ENCODE results near the gene NELFCD. TPM values are rescaled to one million over a fixed set of nuclear protein-coding genes. Genes with fewer than 3 reads are reported as not detected.

The NELFCD gene
- total and polyA plus RNA-seq, 2 experiments from 2014 or later = 36.3 to 57.4 TPM

DNA sequence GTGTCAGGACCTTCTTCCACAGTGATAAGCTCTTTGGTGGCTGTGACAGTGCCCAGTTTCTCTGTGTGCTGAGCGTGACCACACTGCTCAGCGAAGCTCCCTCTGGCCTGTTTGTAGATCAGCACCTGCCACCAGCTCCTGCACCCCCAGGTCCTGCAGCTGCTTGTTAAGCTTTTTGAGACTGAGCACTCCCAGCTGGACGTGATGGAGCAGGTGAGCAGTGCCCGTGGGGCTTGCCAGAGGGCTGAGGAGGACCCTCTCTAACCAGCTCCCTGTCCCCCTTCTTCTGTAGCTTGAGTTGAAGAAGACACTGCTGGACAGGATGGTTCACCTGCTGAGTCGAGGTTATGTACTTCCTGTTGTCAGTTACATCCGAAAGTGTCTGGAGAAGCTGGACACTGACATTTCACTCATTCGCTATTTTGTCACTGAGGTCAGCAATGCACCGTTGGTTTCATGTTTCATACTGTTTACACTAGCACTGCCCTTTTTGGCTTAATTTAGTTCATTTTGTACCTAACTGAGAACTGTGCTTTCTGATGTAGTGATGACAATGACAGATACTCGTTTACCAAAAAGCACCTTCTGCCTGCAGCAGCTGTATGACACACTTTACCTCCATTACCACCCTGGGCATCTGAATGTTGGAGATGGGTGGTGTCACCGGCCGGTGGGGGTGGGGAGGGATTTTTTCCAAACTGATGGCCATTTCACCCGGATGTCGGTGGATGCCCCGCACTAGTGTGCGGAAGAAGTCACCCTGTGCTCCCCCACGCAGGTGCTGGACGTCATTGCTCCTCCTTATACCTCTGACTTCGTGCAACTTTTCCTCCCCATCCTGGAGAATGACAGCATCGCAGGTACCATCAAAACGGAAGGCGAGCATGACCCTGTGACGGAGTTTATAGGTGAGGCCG, 12.5 kb downstream of the NELFCD start:
- Histone ChIP-seq H3F3A (ENCODE audit: insufficient read depth) (peaks cover 40% of the 10 kb centered on the region), H3K4me2 (ENCODE audit: unreplicated experiment) (no peak overlapping the region), H3K9me3 (ENCODE audit: low read depth) (no peaks in the 10 kb centered on the region), H2AFZ (no peak overlapping the region), H3K27ac (no peak overlapping the region), H3K9me2 (ENCODE audit: insufficient read depth) (no peaks in the 10 kb centered on the region), H3K9ac (no peak overlapping the region), H3K4me3 (no peak overlapping the region), H3K27me3 (replicated peaks; ENCODE audit: insufficient read depth) (no peaks in the 10 kb centered on the region), H3K36me3 (ENCODE audit: low read depth) (peaks cover 56% of the 10 kb centered on the region; the same call in 1 of the 2 replicates), H3K79me2 (ENCODE audit: insufficient read depth) (no peaks in the 10 kb centered on the region; the same call in 1 of the 2 replicates), H4K20me1 (ENCODE audit: insufficient read depth) (no peaks in the 10 kb centered on the region), H3K4me1 (ENCODE audit: insufficient read depth) (no peaks in the 10 kb centered on the region)
- WGBS, 2 experiments (ENCODE audit: low coverage in 1 of 2, low lambda C conversion rate in 2 of 2, missing lambda C conversion rate in 2 of 2) = 83 to 88% methylated on average over 23 of the region's 23 CpGs
- TF ChIP-seq EZH2 (IDR thresholded peaks at IDR 0.05; ENCODE audit: insufficient read depth, poor library complexity, severe bottlenecking) = no peak
- no peak for TF ChIP-seq EZH2phosphoT487 (IDR thresholded peaks at IDR 0.05; ENCODE audit: insufficient read depth, low read depth)
- in situ Hi-C loops (cut with MboI) = no loop called here
- DNase-seq = no peak

- in situ Hi-C loops (cut with MboI) = no loop called here
- H3K27ac ChIP-seq = peak overlapping the region; percentile 7; the same call in 1 of the 2 replicates
- H3K4me2 ChIP-seq (ENCODE audit: unreplicated experiment) = no peak overlapping the region
- DNase-seq = no peak
- no peaks in the 10 kb centered on the region for H3K9me3 ChIP-seq (ENCODE audit: low read depth)
- TF ChIP-seq EZH2 (IDR thresholded peaks at IDR 0.05; ENCODE audit: insufficient read depth, poor library complexity, severe bottlenecking) = no peak
- no peak for TF ChIP-seq EZH2phosphoT487 (IDR thresholded peaks at IDR 0.05; ENCODE audit: insufficient read depth, low read depth)
- H3K27me3 ChIP-seq (replicated peaks; ENCODE audit: insufficient read depth) = no peaks in the 10 kb centered on the region
- no peak overlapping the region for H3K9ac ChIP-seq
- no peaks in the 10 kb centered on the region for H4K20me1 ChIP-seq (ENCODE audit: insufficient read depth)
- peaks cover 54% of the 10 kb centered on the region; the same call in 1 of the 2 replicates for H3K36me3 ChIP-seq (ENCODE audit: low read depth)
- no peak overlapping the region for H2AFZ ChIP-seq
- no peaks in the 10 kb centered on the region for H3K4me1 ChIP-seq (ENCODE audit: insufficient read depth)
- H3F3A ChIP-seq (ENCODE audit: insufficient read depth) = peaks cover 40% of the 10 kb centered on the region
- no peak overlapping the region for H3K4me3 ChIP-seq
- 67 to 69% methylated on average over 17 of the region's 17 CpGs for WGBS, 2 experiments (ENCODE audit: low coverage in 1 of 2, low lambda C conversion rate in 2 of 2, missing lambda C conversion rate in 2 of 2)
- no peaks in the 10 kb centered on the region; the same call in 1 of the 2 replicates for H3K79me2 ChIP-seq (ENCODE audit: insufficient read depth)
- no peaks in the 10 kb centered on the region for H3K9me2 ChIP-seq (ENCODE audit: insufficient read depth)
Measured at GRCh38 chr20:58994390-58995159, 13.5 kb downstream of the NELFCD start.

DNA sequence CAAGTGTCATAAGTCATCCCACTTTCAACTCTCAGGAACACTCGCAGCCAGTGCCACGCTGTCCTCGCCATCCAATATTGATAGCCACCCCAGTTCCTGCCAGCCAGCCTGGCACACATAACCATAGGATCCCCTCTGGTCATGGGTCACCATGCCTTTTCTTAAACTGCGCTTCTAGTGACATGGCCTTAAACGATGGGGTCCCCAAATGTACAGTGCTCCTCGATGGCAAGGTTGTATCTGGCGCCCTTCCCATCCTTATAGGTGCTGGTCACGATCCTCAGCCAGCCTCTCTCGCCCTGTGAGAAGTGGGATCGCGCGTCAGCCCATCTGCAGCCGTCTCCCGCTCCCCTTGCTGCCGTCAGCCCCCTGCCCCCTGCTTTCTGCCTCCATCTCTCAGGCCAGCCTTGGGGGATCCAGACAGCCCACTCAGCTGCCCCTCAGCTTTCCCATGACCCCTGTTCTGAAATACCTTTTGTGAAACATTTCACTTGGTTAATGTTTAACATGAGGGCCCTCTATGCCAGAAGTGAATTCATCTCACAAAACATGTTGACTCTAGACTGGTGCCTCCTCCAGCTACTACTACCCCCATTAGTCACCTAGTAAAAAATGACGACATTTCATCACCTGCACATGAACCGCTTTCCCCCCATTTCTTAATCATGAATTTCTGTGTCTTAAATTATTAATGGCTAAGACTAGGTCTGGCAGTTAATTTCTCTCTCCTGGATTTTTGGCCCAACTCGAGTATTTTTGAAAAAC, 14.6 kb downstream of the NELFCD start:
- H3K79me2 ChIP-seq (ENCODE audit: insufficient read depth) = no peaks in the 10 kb centered on the region; the same call in 1 of the 2 replicates
- no peak overlapping the region for H3K27ac ChIP-seq
- H3K4me2 ChIP-seq (ENCODE audit: unreplicated experiment) = no peak overlapping the region
- no peaks in the 10 kb centered on the region for H3K4me1 ChIP-seq (ENCODE audit: insufficient read depth)
- no peak overlapping the region for H2AFZ ChIP-seq
- no peak for DNase-seq
- in situ Hi-C loops (cut with MboI) = no loop called here
- no peak overlapping the region for H3K9ac ChIP-seq
- TF ChIP-seq EZH2 (IDR thresholded peaks at IDR 0.05; ENCODE audit: insufficient read depth, poor library complexity, severe bottlenecking) (no peak), EZH2phosphoT487 (IDR thresholded peaks at IDR 0.05; ENCODE audit: insufficient read depth, low read depth) (no peak)
- H3K36me3 ChIP-seq (ENCODE audit: low read depth) = peaks cover 49% of the 10 kb centered on the region; the same call in 1 of the 2 replicates
- no peaks in the 10 kb centered on the region for H3K9me2 ChIP-seq (ENCODE audit: insufficient read depth)
- no peak overlapping the region for H3K4me3 ChIP-seq
- 85 to 86% methylated on average over 18 of the region's 18 CpGs for WGBS, 2 experiments (ENCODE audit: low coverage in 1 of 2, low lambda C conversion rate in 2 of 2, missing lambda C conversion rate in 2 of 2)
- H3K9me3 ChIP-seq (ENCODE audit: low read depth) = no peaks in the 10 kb centered on the region
- H4K20me1 ChIP-seq (ENCODE audit: insufficient read depth) = no peaks in the 10 kb centered on the region
- H3K27me3 ChIP-seq (replicated peaks; ENCODE audit: insufficient read depth) = no peaks in the 10 kb centered on the region
- peaks cover 35% of the 10 kb centered on the region for H3F3A ChIP-seq (ENCODE audit: insufficient read depth)

- WGBS, 2 experiments (ENCODE audit: low coverage in 1 of 2, low lambda C conversion rate in 2 of 2, missing lambda C conversion rate in 2 of 2) = 88 to 91% methylated on average over 12 of the region's 12 CpGs
- no peaks in the 10 kb centered on the region for H3K9me3 ChIP-seq (ENCODE audit: low read depth)
- H3K9ac ChIP-seq = no peak overlapping the region
- no peaks in the 10 kb centered on the region for H3K27me3 ChIP-seq (replicated peaks; ENCODE audit: insufficient read depth)
- no peak overlapping the region for H3K4me2 ChIP-seq (ENCODE audit: unreplicated experiment)
- no peaks in the 10 kb centered on the region for H3K4me1 ChIP-seq (ENCODE audit: insufficient read depth)
- no peaks in the 10 kb centered on the region for H3K9me2 ChIP-seq (ENCODE audit: insufficient read depth)
- peaks cover 30% of the 10 kb centered on the region for H3F3A ChIP-seq (ENCODE audit: insufficient read depth)
- H3K36me3 ChIP-seq (ENCODE audit: low read depth) = peaks cover 43% of the 10 kb centered on the region; the same call in 1 of the 2 replicates
- H3K27ac ChIP-seq = no peak overlapping the region
- H3K4me3 ChIP-seq = no peak overlapping the region
- in situ Hi-C loops (cut with MboI) = no loop called here
- H3K79me2 ChIP-seq (ENCODE audit: insufficient read depth) = no peaks in the 10 kb centered on the region; the same call in 1 of the 2 replicates
- no peak for DNase-seq
- no peaks in the 10 kb centered on the region for H4K20me1 ChIP-seq (ENCODE audit: insufficient read depth)
- TF ChIP-seq EZH2 (IDR thresholded peaks at IDR 0.05; ENCODE audit: insufficient read depth, poor library complexity, severe bottlenecking) = no peak
- no peak for TF ChIP-seq EZH2phosphoT487 (IDR thresholded peaks at IDR 0.05; ENCODE audit: insufficient read depth, low read depth)
- H2AFZ ChIP-seq = no peak overlapping the region
Measured at GRCh38 chr20:58996226-58996611, 15.2 kb downstream of the NELFCD start.

Data from GM23248 (cell line).